ENCODE results near the gene HTR6.

Gene HTR6

DNA sequence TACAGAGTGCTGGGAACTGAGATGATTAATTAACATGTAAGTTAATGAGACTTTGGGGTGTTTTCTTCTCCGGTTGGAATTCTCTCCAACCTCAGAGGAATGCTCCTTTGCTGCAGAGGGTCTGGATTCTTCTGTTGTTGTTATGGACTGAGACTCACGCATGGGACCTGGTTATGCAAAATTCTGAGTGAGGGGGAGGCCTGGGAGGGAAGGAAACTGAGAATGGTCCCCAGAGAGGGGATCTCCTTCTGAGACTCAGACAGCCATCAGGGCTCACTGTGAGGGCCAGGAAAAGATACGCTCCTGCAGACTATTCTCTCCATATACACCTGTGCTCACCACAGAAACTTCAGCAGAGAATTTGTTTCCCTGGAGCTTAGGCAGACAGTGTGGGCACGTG, 56.3 kb downstream of the HTR6 start:
- no peak for DNase-seq (ENCODE audit: low read depth)

DNA sequence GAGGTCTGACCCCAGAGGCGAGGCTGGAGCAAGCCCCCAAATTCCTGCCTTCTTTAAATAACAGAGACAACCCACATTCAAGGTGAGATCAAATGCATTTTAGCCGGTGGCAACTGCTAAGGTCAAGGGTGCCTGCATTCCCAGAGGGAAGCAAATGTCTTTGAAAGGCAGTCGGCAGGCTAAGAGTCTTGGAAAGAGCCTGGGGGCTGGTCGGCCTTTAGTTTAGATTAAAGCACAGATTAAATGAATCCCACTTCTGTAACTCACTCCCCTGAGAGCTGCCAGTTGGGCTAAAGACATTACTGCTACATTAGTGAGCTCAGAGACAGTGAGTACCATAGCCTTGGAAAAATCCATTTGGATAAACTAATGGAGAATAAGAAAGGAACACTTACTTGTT, 59.2 kb downstream of the HTR6 start:
- no peak for DNase-seq (ENCODE audit: low read depth)

DNA sequence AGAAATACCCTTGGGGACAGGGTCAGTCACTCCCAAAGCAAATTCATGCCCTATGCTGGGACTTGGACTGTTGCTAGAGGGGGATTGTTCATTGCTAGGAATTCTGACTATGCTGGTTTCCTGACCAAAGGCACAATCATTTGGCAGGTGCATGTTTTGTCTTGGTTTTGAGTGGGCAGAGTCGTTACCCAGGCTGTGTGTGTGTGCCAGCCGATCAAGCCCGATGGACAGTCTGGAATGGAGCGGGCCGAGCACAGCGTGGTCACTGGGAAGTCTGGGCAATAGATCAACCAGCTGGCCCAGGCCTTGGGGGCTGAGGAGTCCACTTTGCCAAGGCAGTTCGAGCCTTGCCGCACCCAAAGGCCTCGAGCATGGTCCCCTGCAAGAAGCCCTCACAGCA, 60.9 kb downstream of the HTR6 start:
- no peak for DNase-seq (ENCODE audit: low read depth)

DNA sequence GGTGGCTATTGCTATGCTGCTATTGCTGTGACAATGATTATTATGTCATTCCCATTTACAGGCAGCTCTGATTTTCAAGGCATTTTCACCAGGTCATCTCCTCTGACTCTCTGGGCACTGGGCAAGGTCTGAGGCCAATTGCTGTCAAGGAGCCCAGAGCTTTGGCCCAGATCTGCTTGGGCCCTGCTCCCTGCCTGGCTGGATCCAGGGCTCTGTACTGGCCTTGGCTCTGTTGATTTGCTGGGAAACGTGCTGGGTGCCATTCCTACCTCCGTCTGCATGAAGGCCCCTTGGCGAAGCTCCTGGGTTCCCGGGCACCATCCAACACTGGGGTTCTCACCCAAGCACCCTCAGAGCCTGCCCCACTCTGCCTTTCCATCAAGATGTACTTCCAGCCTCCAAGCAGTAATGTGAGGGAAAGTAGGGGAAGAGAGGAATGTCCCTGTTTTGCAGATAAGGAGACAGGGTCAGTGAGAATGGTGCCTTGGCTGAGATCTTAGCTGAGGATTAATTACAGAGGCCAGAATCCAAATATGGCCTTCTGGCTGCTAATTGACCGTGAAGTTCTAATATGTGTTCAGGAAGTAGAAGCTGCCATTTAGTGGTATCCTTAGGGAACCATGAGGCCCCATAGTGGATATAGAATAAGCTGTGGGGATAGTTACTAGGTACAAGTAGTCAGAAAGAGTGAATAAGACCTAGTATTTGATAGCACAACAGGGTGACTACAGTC, 63.9 kb downstream of the HTR6 start:
- no peak for DNase-seq (ENCODE audit: low read depth)

DNA sequence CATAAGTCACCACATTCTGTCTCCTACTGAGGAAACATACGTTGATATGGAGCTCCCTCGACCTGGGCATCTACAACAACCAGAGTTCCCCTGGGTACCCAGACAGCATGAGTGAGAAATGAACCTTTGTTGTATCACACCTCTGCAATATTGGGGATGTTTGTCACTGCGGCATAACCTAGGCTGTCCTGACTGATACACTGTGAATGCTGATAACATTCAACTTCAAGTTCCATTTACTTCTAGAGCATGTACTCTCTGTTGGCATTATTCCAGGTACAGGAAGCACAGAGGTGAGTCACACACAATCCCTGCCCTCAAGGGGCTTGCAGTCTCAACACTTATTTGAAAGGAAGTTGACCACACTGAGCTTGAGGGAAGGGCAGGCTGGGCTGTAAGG, 65.6 kb downstream of the HTR6 start:
- DNase-seq (ENCODE audit: low read depth) = no peak

Measured in activated T-helper 9 cell treated with anti-CD3 and anti-CD28 coated beads, Interleukin-2, amount 50 U/mL, for 16 hours (primary cell).